ENCODE data around the gene RAC2. TPM values are rescaled to one million over a fixed set of nuclear protein-coding genes. Genes with fewer than 3 reads are reported as not detected.

Gene RAC2
- total and polyA plus RNA-seq, 9 of the 15 experiments (the other 6 are each of a cell fraction or from before 2014, with no cell fraction given), result 22.7 to 103 (median 43.3) TPM

DNA sequence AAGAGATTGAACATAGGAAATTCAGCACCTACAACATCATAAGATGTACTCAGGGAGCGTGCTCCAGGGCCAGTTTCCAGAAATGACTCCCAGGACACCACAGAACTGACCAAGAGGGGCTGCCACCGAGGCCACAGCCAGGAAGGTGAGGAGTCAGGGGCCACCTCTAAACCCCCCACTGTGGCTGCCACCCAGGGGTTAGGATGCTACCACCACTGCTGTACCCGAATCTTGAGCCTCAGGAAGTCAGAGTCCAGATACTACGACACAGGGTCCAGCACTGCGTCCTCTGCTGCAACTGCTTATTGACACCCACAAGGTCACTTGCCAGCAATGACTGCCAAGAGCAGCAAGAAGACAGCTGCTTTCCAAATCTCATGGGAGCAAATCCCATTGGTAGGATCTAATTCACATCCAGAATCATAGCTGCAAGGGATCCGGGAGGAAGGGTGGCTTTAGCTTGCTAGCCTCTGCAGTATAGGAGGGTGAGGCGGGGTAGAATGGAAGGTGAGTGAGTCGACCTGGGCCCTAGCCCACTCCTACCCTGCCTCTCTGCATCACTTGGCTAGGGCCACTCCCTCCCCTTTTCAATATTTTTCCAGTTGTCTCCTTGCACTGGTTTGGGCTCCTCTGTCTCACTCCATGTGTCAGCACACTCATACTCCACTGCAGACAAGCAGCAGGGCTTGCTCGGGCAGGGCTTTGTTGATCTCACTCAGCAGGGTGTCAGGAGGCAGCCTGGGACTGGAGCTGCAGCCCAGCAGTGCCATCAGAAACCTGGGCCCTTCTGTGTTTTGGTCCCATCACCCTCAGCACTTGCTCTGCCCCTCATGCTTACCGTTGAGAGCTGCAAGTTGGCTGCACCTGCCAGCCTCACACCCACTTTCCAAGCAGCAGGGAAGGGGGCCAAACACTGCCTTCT, 20.2 kb upstream of the RAC2 start (continued):
- no peak for TF ChIP-seq RAD21 (CRISPR knock-in tag; conservative IDR thresholded peaks at IDR 0.05 in 1 of 2, IDR thresholded peaks at IDR 0.05 in 1 of 2)

DNA sequence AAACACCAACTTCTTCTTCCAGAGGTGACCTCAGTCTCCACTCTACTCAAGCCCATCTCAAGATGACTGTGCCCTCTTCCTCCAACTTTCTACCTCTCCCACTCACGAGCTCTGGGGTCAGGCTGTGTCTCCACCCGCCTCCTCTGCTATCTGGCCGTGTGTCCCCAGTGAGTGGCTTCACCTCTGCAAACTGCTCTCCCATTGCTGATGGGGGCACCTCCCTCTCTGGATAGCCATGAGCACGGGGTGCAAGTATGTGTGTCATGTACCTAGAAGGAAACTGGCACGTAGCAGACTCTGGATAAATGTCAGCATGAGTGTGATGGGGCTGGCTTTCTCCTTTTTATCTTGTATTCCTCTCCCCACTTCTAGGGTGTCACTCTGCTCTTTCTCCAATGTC, 18.3 kb upstream of the RAC2 start:
- Histone ChIP-seq H3K4me3 (no peak overlapping the region), H3K4me2 (ENCODE audit: insufficient read depth, low read length) (no peak overlapping the region), H3K27me3 (ENCODE audit: control insufficient read depth in 2 of 2, insufficient read depth in 2 of 2, low read length in 2 of 2) (no peaks in the 10 kb centered on the region; a peak in 3 of 5 replicates), H3K4me1 (replicated peaks in 1 of 2; ENCODE audit: control insufficient read depth in 2 of 2, insufficient read depth in 2 of 2, low read length in 2 of 2) (peaks cover 10 to 15% of the 10 kb centered on the region in 2 experiments), H3K36me3 (ENCODE audit: control insufficient read depth, insufficient read depth, low read length) (no peaks in the 10 kb centered on the region), H3K9me1 (ENCODE audit: control insufficient read depth, insufficient read depth, low read length) (no peaks in the 10 kb centered on the region), H3K27ac (ENCODE audit: extremely low read depth, low read depth, low read length) (no peak overlapping the region), H4K20me1 (replicated peaks; ENCODE audit: control insufficient read depth, insufficient read depth, low read length) (no peaks in the 10 kb centered on the region), H2AFZ (ENCODE audit: low read depth, low read length) (no peak overlapping the region), H3K9me3 (replicated peaks; ENCODE audit: control insufficient read depth, insufficient read depth, low read depth, low read length) (peaks cover 4% of the 10 kb centered on the region; the same call in 1 of the 2 replicates), H3K9ac (ENCODE audit: insufficient read depth in 1 of 2, low read depth in 2 of 2, low read length in 2 of 2) (no peak overlapping the region), H3K79me2 (ENCODE audit: control insufficient read depth, insufficient read depth, low read length) (no peaks in the 10 kb centered on the region)
- BruUV-seq (replicated peaks), result no TSS peak
- intact Hi-C loops (cut with micrococcal nuclease) (no loop called here), in situ Hi-C loops (cut with MboI) (no loop called here)
- no peak for ATAC-seq
- WGBS (ENCODE audit: insufficient coverage, low coverage, missing lambda C conversion rate), result 0% methylated on average over 4 of the region's 5 CpGs
- FAIRE-seq, result no peak
- DNase-seq (ENCODE audit: extremely low read depth in 1 of 4, low spot score in 3 of 4), result no peak
- TF ChIP-seq KDM4B (IDR thresholded peaks at IDR 0.05; ENCODE audit: borderline replicate concordance in 2 of 2, low read depth in 1 of 2) (no peak), POLR2AphosphoS2 (IDR thresholded peaks at IDR 0.05; ENCODE audit: low read length) (no peak), CCNT2 (IDR thresholded peaks at IDR 0.05; ENCODE audit: borderline replicate concordance, extremely low read depth, insufficient read length, low read depth, low read length) (no peak), NFE2L1 (tag; IDR thresholded peaks at IDR 0.05; ENCODE audit: borderline replicate concordance, low read depth) (no peak), SAFB (IDR thresholded peaks at IDR 0.05; ENCODE audit: borderline replicate concordance, low read depth, low read length) (no peak), DACH1 (IDR thresholded peaks at IDR 0.05; ENCODE audit: partially characterized antibody) (no peak), ZNF780A (CRISPR knock-in tag; IDR thresholded peaks at IDR 0.05) (no peak), ZNF644 (tag; IDR thresholded peaks at IDR 0.05; ENCODE audit: low read depth) (no peak), ETV1 (tag; conservative IDR thresholded peaks at IDR 0.05; ENCODE audit: low read depth) (no peak), PCBP1 (IDR thresholded peaks at IDR 0.05; ENCODE audit: low read depth, low read length, poor library complexity, severe bottlenecking) (no peak), NFIX (CRISPR knock-in tag; IDR thresholded peaks at IDR 0.05; ENCODE audit: low read depth) (no peak), POLR2AphosphoS5 (IDR thresholded peaks at IDR 0.05; ENCODE audit: control insufficient read depth, insufficient read depth, low read depth, low read length) (no peak), ZNF224 (CRISPR knock-in tag; IDR thresholded peaks at IDR 0.05) (no peak), ZSCAN29 (IDR thresholded peaks at IDR 0.05) (no peak), KAT7 (CRISPR knock-in tag; IDR thresholded peaks at IDR 0.05; ENCODE audit: borderline replicate concordance) (no peak), ZNF717 (CRISPR knock-in tag; IDR thresholded peaks at IDR 0.05) (no peak), ZNF174 (CRISPR knock-in tag; IDR thresholded peaks at IDR 0.05) (no peak), ZNF316 (IDR thresholded peaks at IDR 0.05) (no peak), PML (IDR thresholded peaks at IDR 0.05; ENCODE audit: low read length) (no peak)
- TF ChIP-seq, protein P1, sequence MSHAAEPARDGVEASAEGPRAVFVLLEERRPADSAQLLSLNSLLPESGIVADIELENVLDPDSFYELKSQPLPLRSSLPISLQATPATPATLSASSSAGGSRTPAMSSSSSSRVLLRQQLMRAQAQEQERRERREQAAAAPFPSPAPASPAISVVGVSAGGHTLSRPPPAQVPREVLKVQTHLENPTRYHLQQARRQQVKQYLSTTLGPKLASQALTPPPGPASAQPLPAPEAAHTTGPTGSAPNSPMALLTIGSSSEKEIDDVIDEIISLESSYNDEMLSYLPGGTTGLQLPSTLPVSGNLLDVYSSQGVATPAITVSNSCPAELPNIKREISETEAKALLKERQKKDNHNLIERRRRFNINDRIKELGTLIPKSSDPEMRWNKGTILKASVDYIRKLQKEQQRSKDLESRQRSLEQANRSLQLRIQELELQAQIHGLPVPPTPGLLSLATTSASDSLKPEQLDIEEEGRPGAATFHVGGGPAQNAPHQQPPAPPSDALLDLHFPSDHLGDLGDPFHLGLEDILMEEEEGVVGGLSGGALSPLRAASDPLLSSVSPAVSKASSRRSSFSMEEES (CRISPR knock-in tag; IDR thresholded peaks at IDR 0.05), result no peak
- POLR2A ChIA-PET, result interaction anchor here (0.7 kb wide), 1 partner anchor 125 kb away, joined by 4 read pairs; no protein-coding TSS in a partner anchor
- CTCF ChIA-PET (ENCODE audit: low intra/inter-chr PET ratio), result no interaction called here

Measured in K562 (cell line).